Stimulated activated CD4-positive, alpha-beta T cell treated with anti-CD3 and anti-CD28 coated beads, Interleukin-4, amount 100 ng/mL, for 24 hours (primary cell): Measurements from ENCODE around the gene ZNF581.

Experiments
- DNase-seq: peaks from one replicate; pipeline ENCODE4 v3.0.0-alpha.2; 2020

ZNF581 gene

DNA sequence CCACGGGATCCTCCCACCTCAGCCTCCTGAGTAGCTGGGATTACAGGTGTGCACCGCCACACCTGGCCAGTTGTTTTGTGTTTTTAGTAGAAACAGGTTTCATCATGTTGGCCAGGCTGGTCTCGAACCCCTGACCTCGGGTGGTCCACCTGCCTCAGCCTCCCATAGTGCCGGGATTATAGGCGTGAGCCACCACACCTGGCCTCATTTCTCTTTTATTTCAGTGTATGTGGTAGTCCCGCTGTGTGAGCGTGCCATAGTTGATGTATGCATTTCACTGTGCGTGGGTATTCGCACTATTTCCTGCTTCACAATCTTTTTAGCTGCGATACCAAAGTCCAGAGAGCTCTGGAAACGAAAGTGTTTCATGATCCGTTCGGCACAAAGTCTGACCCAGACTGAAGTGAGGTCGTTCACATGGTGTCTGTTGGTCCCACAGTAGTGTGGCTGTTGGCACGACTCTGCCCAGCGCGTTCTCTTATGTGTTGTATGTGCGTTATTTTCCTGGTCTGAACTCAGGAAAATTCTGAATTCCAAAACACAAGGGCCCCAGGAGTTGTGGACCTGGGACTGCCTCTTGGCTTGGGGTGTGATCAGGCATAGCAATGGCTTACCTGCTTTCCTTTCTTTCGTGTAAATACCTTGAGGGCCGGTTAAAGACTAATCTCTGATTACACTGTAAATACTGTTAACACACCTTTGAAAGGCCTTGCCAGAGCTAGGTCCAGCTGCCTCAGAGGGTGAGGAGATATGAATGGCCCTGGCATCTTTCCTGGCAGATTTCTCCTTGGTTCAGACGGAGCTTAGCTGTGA is 40.2 kb downstream of the ZNF581 start:
- DNase-seq, result no peak

DNA sequence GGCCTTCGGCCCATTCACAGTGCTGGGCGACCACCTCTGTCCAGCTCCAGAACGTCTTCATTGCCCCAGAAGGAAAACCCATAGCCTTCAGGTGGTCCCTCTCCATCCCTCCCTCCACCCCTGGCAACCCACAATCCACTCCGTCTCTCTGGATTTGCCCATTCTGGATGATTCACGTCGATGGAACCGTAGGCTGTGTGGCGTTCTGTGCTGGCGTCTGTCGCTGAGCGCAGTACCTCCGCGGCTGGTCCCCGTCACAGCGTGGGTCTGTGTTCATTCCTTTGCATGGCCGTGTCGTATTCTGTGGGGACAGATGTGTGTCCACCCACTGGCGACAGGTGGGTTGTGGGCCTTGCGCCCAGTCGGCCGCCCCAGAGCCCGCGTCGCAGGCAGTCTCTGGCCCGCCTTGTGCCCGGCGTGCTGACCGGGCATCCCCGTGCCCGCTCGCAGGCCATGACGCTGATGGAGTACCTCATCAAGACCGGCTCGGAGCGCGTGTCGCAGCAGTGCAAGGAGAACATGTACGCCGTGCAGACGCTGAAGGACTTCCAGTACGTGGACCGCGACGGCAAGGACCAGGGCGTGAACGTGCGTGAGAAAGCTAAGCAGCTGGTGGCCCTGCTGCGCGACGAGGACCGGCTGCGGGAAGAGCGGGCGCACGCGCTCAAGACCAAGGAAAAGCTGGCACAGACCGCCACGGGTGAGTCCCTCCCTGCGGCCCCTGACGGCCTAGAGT is 41.7 kb downstream of the ZNF581 start:
- no peak for DNase-seq

DNA sequence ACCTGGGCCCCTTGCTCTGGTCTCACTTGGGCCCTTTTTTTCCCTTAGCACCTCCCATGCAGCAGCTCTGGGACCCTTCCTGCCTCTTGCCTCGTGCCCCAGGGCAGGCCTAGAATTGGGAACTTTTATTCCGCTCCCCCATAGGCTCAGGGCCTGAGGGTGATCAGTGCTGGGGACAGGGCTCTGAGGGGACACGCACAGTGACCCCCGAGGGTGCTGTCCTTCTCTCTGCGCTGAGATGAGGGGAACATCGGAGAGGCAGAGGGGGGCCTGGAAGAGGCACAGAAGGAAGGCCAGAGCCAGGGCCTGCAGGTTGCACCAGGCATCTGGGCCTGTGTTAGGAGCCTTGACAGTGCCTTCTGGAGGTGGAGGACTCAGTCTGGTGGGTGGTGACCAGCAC is 42.3 kb downstream of the ZNF581 start:
- DNase-seq, result no peak

DNA sequence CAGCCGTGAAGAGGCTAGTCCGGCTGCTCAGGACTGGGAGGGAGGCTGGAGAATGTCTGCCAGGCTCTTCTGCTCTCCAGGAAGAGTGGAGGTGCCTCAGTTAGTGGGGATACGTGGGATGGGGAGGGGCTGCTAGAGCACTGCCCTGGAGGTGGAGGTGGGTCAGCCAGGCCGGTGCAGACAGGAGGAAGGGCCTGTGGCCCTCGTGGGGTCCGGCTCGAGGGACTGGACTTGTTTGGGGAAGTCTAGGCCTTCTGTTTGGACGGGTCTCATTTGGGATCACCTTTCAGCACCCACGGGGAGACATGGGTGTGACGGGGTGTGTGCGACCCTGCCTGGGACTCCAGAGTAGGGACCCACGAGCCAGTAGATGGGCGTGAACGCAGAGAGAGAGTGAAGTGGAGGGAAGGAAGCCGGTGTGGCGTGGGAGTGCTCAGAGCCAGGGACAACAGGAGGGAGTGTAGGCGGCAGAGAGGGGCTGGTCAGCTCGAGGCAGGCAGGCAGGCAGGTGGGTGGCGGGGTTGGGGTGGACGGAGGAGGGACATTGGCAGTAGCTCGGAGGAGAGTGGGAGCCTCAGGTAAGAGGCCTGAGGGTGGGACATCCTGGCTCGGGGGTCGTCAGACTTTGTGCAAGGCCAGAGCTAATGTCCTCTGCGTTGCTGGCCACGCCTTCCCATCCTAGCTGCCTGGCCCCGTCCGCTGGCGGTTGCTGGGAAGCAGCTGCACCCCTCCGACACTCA is 43.0 kb downstream of the ZNF581 start:
- DNase-seq, result no peak

DNA sequence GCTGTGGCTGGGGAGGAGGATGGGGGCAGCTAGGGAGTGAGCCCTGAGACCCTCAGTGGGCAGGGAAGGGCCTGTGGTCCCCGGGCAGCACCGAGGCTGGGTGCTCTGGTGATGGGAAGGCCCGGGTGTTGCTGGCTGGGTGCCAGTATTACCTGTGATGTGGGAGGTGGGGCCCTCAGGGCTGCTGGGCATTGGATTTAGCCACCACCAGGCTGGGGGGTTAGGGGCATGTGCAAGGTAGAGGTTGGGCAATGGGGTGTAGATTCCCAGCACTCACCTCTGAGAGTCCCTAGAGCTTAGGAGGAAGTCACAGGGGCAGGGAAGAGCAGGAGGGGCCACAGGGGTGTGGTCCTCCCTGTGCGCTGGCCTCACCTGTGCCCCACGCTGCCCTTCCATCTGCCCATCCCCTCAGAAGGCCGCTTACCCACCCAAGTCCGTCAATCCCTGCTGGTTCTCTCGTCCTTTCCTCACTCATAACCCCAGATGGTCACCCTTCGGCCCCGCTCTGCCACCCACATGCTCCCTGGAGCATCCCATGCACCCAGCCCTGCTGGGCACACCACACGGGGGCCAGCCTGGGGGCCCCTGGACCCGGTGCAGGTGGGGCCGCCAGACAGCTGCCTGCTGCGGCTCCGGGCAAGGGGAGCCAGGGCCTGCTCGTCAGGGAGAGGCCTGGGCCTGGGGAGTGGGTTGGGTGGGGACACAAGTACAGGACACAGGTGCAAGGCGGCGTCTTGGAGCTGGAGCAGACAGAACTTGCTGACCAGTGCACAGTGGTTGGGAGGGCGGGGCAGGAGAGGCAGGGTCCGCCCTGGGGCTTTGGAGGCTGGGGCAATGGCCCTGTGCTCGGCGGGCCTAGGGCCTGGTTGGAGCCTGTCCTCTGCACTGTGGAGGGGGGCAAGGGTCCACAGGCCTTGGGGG is 44.1 kb downstream of the ZNF581 start:
- DNase-seq, result no peak

DNA sequence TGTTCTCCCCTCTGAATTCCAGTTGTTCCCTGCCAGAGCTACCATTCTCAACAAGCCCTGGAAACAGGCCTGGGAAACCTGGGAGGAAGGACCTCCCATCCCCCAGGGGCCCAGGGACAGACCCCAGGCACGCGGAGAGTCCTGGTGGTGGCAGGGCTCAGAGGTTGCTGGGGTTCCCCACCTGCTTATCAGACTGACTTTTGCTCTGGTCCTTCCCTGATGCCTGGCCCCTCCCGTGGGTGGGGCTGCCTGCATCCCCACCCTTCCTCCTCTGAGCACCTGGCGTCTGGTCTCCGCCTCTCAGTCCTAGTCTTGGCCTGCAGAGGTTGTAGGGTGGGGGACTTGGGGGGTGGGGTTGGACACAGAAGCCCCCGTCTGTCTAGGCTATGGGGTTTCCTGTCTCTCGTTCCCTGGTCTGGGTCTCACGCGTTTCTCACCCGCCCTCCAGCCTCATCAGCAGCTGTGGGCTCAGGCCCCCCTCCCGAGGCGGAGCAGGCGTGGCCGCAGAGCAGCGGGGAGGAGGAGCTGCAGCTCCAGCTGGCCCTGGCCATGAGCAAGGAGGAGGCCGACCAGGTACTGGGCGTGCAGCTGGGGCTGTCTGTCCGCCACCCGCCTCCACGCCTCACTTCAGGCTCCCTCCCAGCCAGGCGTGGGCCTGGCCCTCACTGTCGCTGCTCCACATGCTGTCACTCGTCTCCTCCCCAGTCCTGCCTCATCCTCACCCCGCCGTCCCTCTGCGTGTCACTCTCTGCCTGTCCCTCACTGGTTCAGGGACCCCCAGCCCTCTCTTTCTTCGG is 45.2 kb downstream of the ZNF581 start:
- no peak for DNase-seq

DNA sequence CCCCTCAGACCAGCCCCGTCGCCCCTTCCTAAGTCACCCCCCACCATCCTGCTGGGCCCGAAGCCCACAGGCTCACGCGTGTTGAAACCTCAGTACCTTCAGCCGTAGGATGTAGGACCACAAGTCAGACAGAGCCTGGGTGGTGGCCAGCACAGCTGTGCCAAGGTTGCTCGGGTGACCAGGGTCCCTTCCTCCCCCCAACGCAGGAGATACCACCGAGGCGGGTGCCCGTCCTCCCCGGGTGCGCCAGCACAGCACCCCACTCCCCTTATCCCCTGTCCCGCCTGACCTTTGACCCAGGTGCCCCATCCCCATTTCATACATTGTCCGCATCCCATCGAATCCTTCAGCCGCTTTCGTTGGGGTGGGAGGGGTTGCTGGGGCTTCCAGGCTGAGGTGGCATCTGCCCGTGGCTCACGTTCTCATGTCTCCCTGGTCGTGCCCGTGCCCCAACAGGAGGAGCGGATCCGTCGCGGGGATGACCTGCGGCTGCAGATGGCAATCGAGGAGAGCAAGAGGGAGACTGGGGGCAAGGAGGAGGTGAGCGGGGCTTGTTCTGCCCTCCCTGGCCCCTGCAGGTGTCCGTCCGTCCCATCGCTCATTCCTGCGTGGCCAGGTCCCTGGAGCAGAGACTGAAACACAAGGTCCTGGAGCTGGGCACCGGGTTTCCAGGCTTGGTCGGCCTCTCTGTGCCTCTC is 46.1 kb downstream of the ZNF581 start:
- DNase-seq, result no peak

DNA sequence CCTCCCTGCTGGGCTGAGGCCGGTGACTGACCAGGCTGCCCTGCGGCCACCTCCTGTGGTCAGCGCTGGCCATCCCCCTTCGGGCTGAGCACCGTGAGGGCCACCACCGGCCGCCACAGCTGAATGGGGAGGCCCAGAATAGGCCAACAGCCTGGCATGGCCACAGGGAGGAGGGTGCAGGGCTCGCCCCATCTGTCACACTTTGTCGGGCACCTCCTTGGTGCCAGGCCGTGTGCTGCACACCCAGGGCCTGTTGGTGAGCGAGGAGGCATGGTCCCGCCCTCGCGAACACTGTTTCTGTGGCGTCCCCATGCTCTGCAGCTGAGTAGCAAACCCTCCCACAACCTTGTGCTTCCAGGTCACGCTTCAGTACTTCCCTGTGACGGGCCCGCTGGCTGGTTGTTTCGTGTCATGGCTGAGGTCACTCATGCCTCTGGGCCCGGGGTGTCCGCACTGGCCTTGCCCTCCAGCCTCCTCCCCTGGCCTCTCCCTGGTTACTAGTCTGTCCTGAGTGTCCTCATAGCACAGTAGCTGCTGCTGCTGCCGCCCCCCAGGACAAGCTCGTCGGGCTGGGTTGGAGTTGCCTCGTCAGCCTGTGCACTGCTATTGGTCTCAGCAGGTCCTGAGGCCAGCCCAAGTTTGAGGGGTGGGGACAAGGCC is 46.8 kb downstream of the ZNF581 start:
- no peak for DNase-seq

DNA sequence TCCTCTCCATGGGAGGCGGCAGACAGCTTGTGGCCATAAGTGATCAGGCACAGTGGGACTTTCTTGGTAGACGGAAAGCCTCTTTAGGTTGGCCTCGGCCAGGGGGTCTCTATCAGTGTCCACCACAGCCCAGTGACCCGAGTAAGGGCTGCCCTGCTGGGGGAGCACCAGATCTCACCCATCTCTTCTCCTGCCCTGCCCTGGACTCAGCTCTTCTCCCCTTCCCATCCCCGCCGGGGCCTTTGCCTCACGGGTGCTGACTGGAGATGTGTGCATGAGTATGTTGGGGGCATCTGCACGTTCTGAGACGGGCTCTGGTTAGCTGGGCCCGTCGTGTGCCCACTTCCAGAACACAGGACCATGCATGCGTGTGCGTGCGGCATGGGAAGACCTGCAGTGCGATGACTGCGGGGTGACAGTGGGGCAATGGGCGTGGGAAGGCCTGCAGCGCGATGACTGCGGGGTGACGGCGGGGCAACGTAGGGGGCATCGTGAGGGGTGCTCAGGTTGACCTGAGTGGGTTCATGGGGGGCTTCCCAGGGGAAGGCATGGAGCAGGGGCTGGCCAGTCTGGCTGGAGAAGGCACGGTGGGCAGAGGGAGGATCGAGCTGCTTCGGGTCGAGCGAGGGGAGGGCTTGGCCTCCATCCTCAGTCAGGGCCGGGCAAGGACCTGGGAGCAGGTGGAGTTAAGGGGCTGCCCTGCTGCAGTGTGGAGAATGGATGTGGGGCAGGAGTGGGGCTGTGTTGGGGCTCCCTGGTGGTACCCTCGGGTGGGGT is 47.5 kb downstream of the ZNF581 start:
- DNase-seq, result no peak

DNA sequence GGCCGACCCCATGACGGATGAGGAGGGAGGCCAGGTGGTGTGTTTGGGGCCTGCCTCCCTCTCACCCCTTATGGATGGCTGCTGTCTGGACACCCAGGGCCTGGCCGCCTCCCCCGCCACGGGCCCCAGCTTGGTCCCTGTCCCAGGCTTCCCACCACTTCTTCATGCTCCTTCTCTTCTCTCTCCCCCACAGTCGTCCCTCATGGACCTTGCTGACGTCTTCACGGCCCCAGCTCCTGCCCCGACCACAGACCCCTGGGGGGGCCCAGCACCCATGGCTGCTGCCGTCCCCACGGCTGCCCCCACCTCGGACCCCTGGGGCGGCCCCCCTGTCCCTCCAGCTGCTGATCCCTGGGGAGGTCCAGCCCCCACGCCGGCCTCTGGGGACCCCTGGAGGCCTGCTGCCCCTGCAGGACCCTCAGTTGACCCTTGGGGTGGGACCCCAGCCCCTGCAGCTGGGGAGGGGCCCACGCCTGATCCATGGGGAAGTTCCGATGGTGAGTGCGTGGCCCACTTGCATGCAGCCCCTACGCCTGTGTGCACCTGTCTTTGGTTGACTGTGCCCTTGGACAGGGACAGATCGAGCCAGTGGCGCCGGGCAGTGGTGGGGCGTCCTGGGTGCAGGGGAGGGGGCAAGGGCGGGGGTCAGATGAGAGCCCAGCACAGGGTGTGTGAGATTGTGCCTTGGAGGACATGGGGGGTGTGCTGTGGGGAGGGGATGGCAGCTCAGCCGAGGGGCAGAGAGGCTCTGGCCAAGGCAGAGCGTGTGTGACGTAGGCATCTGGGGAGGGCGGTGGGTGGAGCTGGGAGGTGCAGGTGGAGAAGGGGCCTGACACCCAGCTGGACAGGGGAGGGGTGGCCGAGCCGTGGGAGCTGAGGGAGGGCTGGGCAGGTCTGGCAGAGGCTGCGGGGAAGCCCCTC is 48.4 kb downstream of the ZNF581 start:
- no peak for DNase-seq

DNA sequence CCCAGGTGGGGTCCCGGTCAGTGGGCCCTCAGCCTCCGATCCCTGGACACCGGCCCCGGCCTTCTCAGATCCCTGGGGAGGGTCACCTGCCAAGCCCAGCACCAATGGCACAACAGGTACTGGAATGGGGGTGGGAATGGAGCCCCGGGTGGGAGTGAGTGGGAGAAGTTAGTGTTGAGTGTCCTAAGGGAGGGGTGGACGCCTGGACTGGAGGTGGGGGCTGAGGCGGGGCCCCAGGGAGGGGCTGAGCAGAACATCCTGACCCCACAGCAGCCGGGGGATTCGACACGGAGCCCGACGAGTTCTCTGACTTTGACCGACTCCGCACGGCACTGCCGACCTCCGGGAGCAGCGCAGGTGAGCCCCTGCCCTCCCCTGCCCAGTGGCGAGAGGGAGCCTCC is 49.2 kb downstream of the ZNF581 start:
- DNase-seq, result no peak

DNA sequence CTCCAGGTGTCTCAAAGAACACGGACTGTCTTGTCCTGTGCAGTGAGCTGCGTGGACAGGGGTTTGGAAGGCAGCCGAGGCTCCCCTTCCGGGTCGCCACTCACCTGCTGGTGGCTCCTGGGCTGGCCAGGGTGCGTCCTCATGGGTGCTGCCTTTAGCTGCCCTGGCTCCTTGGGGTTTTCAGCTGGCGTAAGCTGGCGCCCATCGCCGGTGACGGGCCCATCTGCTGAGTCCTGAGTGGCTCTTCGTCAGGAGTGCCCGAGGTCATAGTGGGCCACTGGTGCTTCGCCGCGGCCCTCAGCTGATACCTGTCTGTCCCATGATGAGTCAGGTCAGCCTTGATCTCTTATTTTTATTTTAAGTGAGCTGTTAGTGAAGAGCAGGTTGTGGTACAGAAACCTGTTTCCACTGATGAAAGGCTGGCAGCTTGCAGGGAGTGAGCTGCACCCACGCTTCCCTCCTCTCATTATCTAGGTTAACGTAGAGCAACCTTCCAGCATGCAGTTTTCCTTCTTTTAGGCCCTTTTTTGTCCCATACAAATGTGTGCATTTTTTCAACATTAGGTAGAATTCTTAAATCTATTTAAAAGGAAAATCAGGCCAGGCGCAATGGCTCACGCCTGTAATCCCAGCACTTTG is 50.0 kb downstream of the ZNF581 start:
- DNase-seq, result no peak

DNA sequence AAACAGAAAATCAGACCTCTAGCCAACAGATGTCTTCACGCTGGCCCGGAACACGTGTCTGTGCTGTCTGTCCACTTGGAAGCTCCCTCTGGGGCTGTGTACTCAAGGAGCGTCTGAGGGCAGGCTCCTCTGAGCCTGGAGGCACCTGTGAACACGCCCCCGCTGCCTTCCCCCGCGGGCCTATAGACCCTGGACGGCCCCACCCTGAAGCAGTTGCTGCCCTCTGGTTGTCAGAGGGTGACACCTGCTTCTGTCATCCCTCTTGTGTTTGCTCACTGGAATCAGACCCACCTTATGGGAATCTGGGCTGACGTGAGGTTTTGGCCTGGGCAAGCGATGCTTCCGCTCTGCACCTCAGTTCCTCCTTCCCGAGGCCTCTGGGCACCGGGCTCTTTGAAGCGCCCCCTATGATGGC is 50.8 kb downstream of the ZNF581 start:
- DNase-seq, result no peak

DNA sequence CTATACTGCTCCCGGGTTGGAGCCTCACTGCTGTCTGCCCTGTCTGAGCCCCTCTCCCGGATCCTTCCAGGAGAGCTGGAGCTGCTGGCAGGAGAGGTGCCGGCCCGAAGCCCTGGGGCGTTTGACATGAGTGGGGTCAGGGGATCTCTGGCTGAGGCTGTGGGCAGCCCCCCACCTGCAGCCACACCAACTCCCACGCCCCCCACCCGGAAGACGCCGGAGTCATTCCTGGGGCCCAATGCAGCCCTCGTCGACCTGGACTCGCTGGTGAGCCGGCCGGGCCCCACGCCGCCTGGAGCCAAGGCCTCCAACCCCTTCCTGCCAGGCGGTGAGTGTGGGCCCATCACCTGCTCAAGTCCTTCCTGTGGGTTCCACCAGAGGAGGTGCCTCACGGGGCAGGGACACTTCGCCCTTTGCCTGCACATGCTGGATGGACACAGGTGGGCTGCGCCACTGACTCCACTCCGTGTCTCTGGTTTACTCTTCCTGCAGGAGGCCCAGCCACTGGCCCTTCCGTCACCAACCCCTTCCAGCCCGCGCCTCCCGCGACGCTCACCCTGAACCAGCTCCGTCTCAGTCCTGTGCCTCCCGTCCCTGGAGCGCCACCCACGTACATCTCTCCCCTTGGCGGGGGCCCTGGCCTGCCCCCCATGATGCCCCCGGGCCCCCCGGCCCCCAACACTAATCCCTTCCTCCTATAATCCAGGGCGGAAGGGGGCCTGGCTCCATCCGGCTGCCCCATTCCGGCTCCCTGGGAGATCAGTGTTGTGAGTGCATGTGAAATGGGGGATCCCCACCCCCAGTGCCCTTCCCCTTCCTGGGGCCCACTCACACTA is 51.4 kb downstream of the ZNF581 start:
- DNase-seq, result no peak
